Endothelial cell of umbilical vein (primary cell): ENCODE measurements around the gene MAST4. TPM values are rescaled to one million over a fixed set of nuclear protein-coding genes. Genes with fewer than 3 reads are reported as not detected.

ENCODE experiments used
- BruUV-seq: library from RNA; stranded (reverse); fragments of 400-500 nt; replicated peaks from 2 replicates; lab custom pipeline; 2021; lab: Mats Ljungman, UMichigan
- CTCF ChIA-PET: fragments of 300-600, 350-600 bp; sonication (Branson Sonifier 250); formaldehyde crosslinking; loops from one replicate; lab custom pipeline; 2021; ENCODE audit warnings: antibody characterized with exemption, inconsistent platforms; lab: Charles Lee
- POLR2A ChIA-PET: fragments of 300-600, 350-600 bp; sonication (Branson Sonifier 250); formaldehyde crosslinking; loops from one replicate; lab custom pipeline; 2021; ENCODE audit warnings: antibody characterized with exemption, inconsistent platforms; lab: Charles Lee
- DNase-seq: peaks from one replicate; pipeline ENCODE4 v3.0.0-alpha.2; 2011; ENCODE audit warnings: low read depth, low spot score
- FAIRE-seq: peaks from 2 replicates; lab custom pipeline; 2011; peaks lifted over from hg19 to GRCh38; lab: Jason Lieb, UNC
- H2AFZ ChIP-seq: 2 replicates; pipeline ENCODE4 v1.6.0; 2012; ENCODE audit warnings: low read depth, low read length, control low read depth, inconsistent platforms
- H3K27ac ChIP-seq: 2 replicates; pipeline ENCODE4 v1.5.1; 2011; ENCODE audit warnings: low read depth, mild to moderate bottlenecking, control low read depth, low read length, moderate library complexity; ENCODE audit not compliant: insufficient read depth
- H3K27me3 ChIP-seq, 2 experiments: 2 replicates each; pipeline versions ENCODE4 v1.6.0 to v1.6.1; 2011; ENCODE audit warnings: low read length in 2 of 2, mixed read lengths in 1 of 2; ENCODE audit not compliant: control insufficient read depth in 2 of 2, insufficient read depth in 2 of 2
- H3K36me3 ChIP-seq, 2 experiments: 2 replicates in 1 of 2; 3 replicates in 1 of 2; pipeline ENCODE4 v1.5.1; 2011; ENCODE audit warnings: low read length in 2 of 2, mild to moderate bottlenecking in 1 of 2, moderate library complexity in 1 of 2; ENCODE audit not compliant: control insufficient read depth in 2 of 2, insufficient read depth in 2 of 2; ENCODE audit errors: extremely low read depth in 1 of 2
- H3K4me1 ChIP-seq: 3 replicates; pipeline ENCODE4 v1.5.1; 2011; ENCODE audit warnings: mild to moderate bottlenecking, low read length; ENCODE audit not compliant: control insufficient read depth, insufficient read depth; ENCODE audit errors: extremely low read depth
- H3K4me2 ChIP-seq: 2 replicates; pipeline ENCODE4 v1.6.1; 2011; ENCODE audit warnings: low read length, control low read depth, mixed read lengths; ENCODE audit not compliant: insufficient read depth
- H3K4me3 ChIP-seq, 3 experiments: fragments of 200-600 bp in 1 of 3; sonication (generic), shearing (Covaris generic) in 1 of 3; replicated peaks in 1 of 3; 2 replicates each; pipeline ENCODE4 v1.5.1; 2011 to 2016; ENCODE audit warnings: control low read depth in 3 of 3, low read length in 3 of 3, mild to moderate bottlenecking in 2 of 3, inconsistent platforms in 1 of 3, low read depth in 1 of 3, moderate library complexity in 1 of 3; ENCODE audit not compliant: insufficient read depth in 1 of 3
- H3K79me2 ChIP-seq: 2 replicates; pipeline ENCODE4 v1.6.0; 2012; ENCODE audit warnings: low read length, inconsistent platforms; ENCODE audit not compliant: control insufficient read depth, insufficient read depth
- H3K9ac ChIP-seq: replicated peaks from 2 replicates; pipeline ENCODE3; 2011; ENCODE audit warnings: low read length, control low read depth; ENCODE audit not compliant: insufficient read depth; ENCODE audit errors: extremely low read depth
- H3K9me1 ChIP-seq: replicated peaks from 3 replicates; pipeline ENCODE4 v1.6.0; 2011; ENCODE audit warnings: mild to moderate bottlenecking, low read length; ENCODE audit not compliant: control insufficient read depth, insufficient read depth; ENCODE audit errors: extremely low read depth
- H3K9me3 ChIP-seq: replicated peaks from 2 replicates; pipeline ENCODE4 v1.5.1; 2012; ENCODE audit warnings: low read length, inconsistent platforms; ENCODE audit not compliant: control insufficient read depth, insufficient read depth
- H4K20me1 ChIP-seq: replicated peaks from 2 replicates; pipeline ENCODE3; 2011; ENCODE audit warnings: mild to moderate bottlenecking, low read length; ENCODE audit not compliant: control insufficient read depth, insufficient read depth; ENCODE audit errors: extremely low read depth
- EZH2 ChIP-seq: IDR thresholded peaks from 2 replicates; pipeline ENCODE4 v1.6.1; 2012; ENCODE audit warnings: borderline replicate concordance, low read depth, mild to moderate bottlenecking, moderate library complexity, low read length, inconsistent platforms; ENCODE audit not compliant: severe bottlenecking
- FOS ChIP-seq: IDR thresholded peaks from 2 replicates; pipeline ENCODE4 v1.6.1; 2011; ENCODE audit warnings: mild to moderate bottlenecking, low read length, moderate library complexity, borderline replicate concordance; ENCODE audit not compliant: insufficient read depth
- GATA2 ChIP-seq: IDR thresholded peaks from 2 replicates; pipeline ENCODE4 v1.7.0; 2011; ENCODE audit warnings: low read depth, mild to moderate bottlenecking, moderate library complexity, mixed read lengths, low read length; ENCODE audit not compliant: insufficient read length, insufficient read depth
- JUN ChIP-seq: IDR thresholded peaks from 2 replicates; pipeline ENCODE4 v1.6.1; 2011; ENCODE audit warnings: borderline replicate concordance, low read depth; ENCODE audit not compliant: insufficient read length, insufficient read depth
- MYC ChIP-seq: IDR thresholded peaks from one replicate; pipeline ENCODE4 v1.6.1; 2011; ENCODE audit warnings: mild to moderate bottlenecking, low read depth, low read length
- POLR2A ChIP-seq: IDR thresholded peaks from 2 replicates; pipeline ENCODE4 v1.6.1; 2012; ENCODE audit warnings: low read depth, mild to moderate bottlenecking, control low read depth, low read length
- POLR2AphosphoS5 ChIP-seq: IDR thresholded peaks from 2 replicates; pipeline ENCODE4 v1.6.1; 2012; ENCODE audit warnings: low read depth, mild to moderate bottlenecking, control low read depth, low read length, moderate library complexity; ENCODE audit not compliant: insufficient read depth
- dilution Hi-C: fragments of 300-500 bp; cut with MboI; formaldehyde crosslinking; loops from one replicate; pipeline ENCODE4 v1.15.0; 2019; ENCODE audit warnings: low sequenced_read_pairs; ENCODE audit not compliant: extremely low pct_ligation_motif_present
- intact Hi-C: fragments of 100-400 bp; cut with micrococcal nuclease; formaldehyde crosslinking; loops from one replicate; pipeline ENCODE4 v1.10.0; 2022
- polyA plus RNA-seq, 4 experiments: library from polyadenylated mRNA; depleted of rRNA in 3 of 4; stranded (reverse) in 3 of 4; unstranded in 1 of 4; fragments of >200 nt; gene quantifications; 2 replicates each; pipeline versions ENCODE4 v1.2.1 to v1.2.3, GENCODE V29; 2011 to 2012; ENCODE audit warnings: missing spikeins in 1 of 4
- total RNA-seq: library from RNA; stranded (reverse); gene quantifications from 2 replicates; pipeline ENCODE4 v1.2.3, GENCODE V29; 2021

Gene MAST4
- total and polyA plus RNA-seq, 2 donors (not counting 3 experiments of a cell fraction or from before 2014, with no cell fraction given) = 40.2 to 116 TPM

GRCh38 chr5:66969963-66970362 is 373.8 kb downstream of the MAST4 start:
- TF ChIP-seq MYC (no peak), EZH2 (no peak), POLR2A (no peak), FOS (no peak), GATA2 (no peak), POLR2AphosphoS5 (no peak)
- no peak overlapping the region for H3K4me3 ChIP-seq
- DNase-seq (no peak), FAIRE-seq (no peak)
- H3K27ac ChIP-seq = no peak overlapping the region
- H4K20me1 ChIP-seq = no peaks in the 10 kb centered on the region
- H3K79me2 ChIP-seq = no peaks in the 10 kb centered on the region
- POLR2A ChIA-PET = no interaction called here
- H3K36me3 ChIP-seq = no peaks in the 10 kb centered on the region
- no peaks in the 10 kb centered on the region for H3K9me3 ChIP-seq
- no peaks in the 10 kb centered on the region for H3K9me1 ChIP-seq
- intact Hi-C loops (no loop called here), dilution Hi-C loops (no loop called here)
- H3K27me3 ChIP-seq = no peaks in the 10 kb centered on the region
- H3K9ac ChIP-seq = no peak overlapping the region
- BruUV-seq = no TSS peak
- CTCF ChIA-PET = no interaction called here
- no peak overlapping the region for H2AFZ ChIP-seq
- H3K4me1 ChIP-seq = peaks cover 7% of the 10 kb centered on the region
- no peak overlapping the region for H3K4me2 ChIP-seq

GRCh38 chr5:66972004-66972403 is 375.8 kb downstream of the MAST4 start:
- no peaks in the 10 kb centered on the region for H3K9me1 ChIP-seq

More at GRCh38 chr5:66972004-66972403, 375.8 kb downstream of the MAST4 start:
- Histone ChIP-seq H3K36me3 (peaks cover 0 to 2% of the 10 kb centered on the region in 2 experiments), H2AFZ (no peak overlapping the region), H3K4me3 (no peak overlapping the region), H3K9me3 (no peaks in the 10 kb centered on the region), H4K20me1 (no peaks in the 10 kb centered on the region), H3K4me1 (peaks cover 3% of the 10 kb centered on the region), H3K27ac (no peak overlapping the region), H3K27me3 (no peaks in the 10 kb centered on the region), H3K9ac (no peak overlapping the region), H3K79me2 (no peaks in the 10 kb centered on the region), H3K4me2 (no peak overlapping the region)
- intact Hi-C loops = no loop called here
- POLR2A ChIA-PET = no interaction called here
- BruUV-seq = no TSS peak
- dilution Hi-C loops = no loop called here
- TF ChIP-seq JUN (no peak), GATA2 (no peak)
- no peak for FAIRE-seq
- no peak for DNase-seq
- CTCF ChIA-PET = interaction anchor here (1.0 kb wide), 1 partner anchor 15 kb away, joined by 3 read pairs; no protein-coding TSS in a partner anchor
